Stimulated activated CD8-positive, alpha-beta memory T cell treated with anti-CD3 and anti-CD28 coated beads, Interleukin-7, amount 100 ng/mL, for 48 hours (primary cell): ENCODE results near the gene UNC45B.
A peak's percentile ranks its signal among the peaks of the same experiment; 100 is the strongest.
"Not testable (repeated sequence)": the region's sequence is repeated elsewhere in the genome, so short reads cannot be mapped to it uniquely, and the experiment has no call there.

Source experiments
- DNase-seq, 2 donors: peaks; one replicate each; pipeline ENCODE4 v3.0.0-alpha.2; 2020; ENCODE audit warnings: low read depth in 1 of 2; ENCODE audit errors: extremely low read depth in 1 of 2

Gene UNC45B

GRCh38 chr17:35141681-35142466 is 5.7 kb upstream of the UNC45B start, which contains the start of gene NLE1:
Gene NLE1, minus strand, starts transcription at chr17:35142303. Its CDS starts 28 bp downstream, at chr17:35142275.
- peak; percentile 75 to 76 for DNase-seq

GRCh38 chr17:35142467-35142796 is 5.2 kb upstream of the UNC45B start:
- DNase-seq, result no peak

DNA sequence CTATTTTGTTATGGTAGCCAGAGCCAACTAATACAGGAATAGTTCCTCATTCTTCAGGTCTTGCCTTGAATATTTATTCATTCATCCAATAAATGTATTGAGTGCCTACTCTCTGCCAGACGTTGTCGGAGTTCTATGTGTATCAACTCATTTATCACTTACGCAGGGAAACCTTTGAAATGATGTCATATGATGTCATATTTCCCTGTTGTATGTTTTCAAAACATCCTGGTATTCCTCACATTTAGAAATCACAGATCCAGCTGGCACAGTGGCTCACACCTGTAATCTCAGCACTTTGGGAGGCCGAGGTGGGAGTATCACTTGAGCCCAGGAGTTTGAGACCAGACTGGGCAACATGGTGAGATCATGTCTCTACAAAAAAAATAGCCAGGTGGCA is 2.8 kb upstream of the UNC45B start:
- DNase-seq, result no peak

DNA sequence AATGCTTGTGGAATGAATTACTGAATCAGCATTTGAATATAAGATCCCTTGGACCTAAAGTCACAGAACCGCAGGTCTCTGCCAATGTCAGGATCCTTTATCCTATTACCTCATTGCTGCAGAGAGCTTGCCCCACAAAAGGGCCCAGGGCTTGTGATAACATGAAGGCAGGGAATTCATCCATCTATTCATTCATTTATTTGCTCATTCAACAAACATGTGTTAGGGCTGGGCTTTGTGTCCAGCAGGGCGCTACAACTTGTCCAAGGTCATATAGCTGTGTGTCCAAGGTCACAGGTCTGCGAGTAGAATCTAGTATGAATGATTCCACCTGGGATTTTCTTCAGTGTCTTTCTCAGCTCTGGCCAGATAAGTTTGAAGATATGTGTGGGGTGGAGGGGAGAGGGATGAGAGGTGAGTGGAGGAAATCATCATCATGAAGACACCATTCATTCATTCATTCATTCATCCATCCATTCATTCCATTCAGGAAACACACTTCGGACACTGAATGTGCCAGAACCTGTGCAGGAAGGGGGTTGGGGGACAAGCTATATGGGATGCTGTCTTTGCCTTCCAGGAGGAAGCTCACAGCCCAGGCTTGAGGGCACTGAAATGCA is 1.3 kb upstream of the UNC45B start:
- no peak for DNase-seq

GRCh38 chr17:35148144-35148543 is 527 bp downstream of the UNC45B start:
- no peak for DNase-seq

DNA sequence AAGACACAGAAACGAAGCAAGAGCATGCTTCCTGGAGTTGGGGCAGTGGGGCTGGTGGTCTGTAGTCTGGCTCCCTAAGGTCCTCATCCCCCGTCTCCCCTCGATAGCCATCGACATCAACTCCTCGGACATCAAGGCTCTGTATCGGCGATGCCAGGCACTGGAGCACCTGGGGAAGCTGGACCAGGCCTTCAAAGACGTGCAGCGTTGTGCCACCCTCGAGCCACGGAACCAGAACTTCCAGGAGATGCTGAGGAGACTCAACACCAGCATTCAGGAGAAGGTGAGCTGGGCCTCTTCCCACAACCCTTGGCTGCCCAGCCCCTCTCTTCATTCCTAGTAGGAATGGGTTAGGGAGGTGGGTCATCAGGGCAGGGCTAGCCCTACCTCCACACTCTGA is 2.3 kb downstream of the UNC45B start:
- no peak for DNase-seq

- not testable (repeated sequence) for DNase-seq
These were observed 3.5 kb downstream of the UNC45B start for GRCh38 chr17:35151080-35151479.

DNA sequence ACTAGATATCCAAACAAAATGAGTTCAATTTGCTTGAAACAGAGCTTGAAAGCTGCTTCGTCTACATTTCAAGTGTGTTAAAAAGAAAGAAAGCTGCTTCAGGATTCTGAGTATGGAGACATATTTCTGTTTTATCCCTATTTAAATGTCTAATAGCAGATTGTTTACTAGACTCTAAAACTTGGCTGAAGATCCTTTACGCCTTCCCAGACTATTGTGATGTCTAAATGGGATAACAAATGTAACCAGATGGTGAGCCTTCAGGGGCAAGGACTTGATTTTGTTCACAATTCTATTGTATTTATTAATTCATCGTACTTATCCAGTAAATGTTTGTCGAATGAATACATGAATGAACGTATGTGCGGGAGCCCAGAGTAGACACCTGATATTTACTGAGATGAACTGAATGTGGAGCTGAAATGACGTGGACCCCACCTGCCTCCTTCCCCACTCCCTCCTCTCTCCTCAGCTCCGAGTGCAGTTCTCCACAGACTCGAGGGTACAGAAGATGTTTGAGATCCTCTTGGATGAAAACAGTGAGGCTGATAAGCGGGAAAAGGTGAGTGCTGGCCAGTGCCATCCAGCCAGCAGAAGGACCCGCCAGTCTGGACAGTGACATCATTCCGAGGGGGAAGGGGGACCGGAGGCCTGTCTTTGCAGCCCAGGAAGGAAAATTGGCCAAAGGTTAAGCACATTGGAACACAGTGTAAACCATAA is 5.0 kb downstream of the UNC45B start:
- no peak for DNase-seq

DNA sequence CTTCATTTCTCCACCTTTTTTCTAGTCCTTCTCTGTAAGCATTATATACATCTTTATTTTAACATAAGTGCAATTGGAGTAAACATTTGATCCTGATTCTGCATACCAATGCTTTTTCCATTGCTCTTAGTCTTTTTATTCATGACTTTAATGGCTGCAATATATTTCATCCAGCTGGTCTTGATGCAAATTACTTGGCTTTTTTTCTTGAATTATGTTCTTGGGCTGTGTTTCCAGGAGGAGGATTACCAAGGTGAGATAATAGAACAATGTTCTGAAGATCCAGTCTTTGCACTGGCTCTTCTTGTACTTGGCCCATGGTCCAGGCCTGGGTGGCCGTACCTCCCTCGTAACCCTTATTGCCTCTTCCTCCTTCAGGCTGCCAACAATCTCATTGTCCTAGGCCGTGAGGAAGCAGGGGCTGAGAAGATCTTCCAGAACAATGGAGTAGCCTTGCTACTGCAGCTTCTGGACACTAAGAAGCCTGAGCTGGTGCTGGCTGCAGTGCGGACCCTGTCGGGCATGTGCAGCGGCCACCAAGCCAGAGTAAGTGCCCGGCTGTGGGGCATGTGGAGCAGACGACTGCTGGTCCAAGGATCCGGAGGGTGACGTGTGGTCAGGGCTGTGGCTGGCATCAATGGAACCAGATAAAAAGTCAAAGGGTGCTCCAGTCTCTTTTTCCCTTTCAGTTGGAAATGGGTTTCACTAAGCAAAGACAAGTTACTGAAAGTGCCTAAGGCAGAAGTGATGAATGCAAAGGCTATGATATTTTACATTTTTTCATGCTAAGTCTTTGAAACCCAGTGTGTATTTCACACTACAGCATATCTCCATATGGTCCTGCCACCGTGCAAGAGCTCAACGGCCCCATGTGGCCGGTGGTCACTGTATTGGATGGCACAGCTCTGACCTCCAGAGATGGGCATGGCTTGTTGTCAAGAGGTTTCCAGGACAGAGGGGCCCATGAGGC is 6.9 kb downstream of the UNC45B start:
- DNase-seq, result no peak

- DNase-seq, result no peak
These were observed 7.6 kb downstream of the UNC45B start for GRCh38 chr17:35155246-35155645.

- no peak for DNase-seq
These were observed 12.3 kb downstream of the UNC45B start for GRCh38 chr17:35159940-35160339.

DNA sequence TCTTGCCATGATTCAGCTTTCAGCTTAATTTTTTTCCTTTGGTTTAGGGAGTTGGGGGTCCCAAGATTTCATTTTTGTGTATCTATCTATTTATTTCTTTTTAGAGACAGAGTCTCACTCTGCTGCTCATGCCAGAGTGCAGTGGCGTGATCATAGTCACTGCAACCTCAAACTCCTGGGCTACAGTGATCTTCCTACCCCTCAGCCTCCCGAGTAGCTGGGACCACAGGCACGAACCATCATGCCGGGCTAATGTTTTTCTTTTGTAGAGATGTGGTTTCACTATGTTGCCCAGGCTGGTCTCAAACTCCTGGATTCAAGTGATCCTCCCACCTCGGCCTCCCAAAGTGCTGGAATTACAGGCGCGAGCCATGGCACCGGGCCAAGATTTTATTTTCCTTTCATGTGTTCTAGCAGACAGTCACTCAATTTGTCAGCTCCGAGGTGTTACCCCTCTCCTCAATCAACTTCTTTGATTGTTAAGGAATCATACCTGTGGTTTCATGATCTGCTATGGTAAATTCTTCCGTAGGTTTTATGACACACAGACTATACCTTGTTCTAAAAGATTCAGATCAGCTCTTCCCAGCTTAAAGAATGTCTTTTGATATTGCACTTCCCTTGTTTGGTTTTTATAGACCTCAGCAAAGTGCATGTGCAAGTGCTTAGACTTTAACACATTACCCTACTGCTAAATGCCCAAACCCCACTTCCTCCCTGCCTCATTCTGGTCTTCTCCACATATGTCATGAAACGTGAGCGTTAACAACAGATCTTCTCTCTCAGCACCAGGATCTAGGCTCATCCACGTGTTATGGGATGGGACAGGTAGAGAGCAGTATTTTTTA is 13.0 kb downstream of the UNC45B start:
- DNase-seq, result no peak

DNA sequence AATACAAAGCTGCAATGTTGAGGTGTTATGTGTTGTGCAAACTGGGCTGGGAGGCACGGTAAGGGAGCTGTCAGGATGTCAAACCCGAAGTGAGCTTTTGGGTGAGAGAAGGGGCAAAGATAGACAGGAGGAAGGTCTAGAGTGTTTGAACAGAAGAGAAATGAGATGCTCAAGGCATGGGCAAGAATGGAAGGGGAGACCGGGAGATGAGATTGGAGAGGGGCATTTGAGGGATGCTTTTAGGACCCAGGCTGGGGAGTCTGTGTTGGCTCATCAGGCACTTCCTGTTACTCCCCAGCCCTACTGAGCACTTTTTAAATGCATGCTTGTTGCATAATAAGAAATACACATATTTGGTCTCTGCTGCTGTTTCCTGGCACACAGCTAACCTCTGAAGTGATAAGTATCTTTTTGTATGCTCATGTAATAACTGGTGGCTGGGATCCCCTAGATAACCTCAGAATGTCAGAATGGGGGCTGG is 13.7 kb downstream of the UNC45B start:
- no peak for DNase-seq

DNA sequence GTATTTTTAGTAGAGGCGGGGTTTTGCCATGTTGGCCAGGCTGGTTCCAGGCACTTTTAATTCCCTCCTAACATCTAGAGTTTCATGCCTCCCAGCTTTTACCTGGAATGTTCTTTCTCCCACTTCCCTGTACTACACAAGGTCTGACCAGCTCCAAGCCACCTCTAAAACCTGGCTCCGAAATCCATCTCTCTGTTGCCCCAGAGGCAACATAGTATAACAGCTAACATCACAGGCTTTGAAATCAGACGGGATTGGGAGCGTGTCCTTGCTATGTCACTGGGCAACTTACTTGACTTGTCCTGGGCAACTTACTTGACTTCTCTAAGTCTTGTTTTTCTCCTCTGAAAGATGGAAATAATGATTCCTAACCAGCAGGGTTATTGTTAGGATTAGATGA is 15.1 kb downstream of the UNC45B start:
- DNase-seq, result no peak

DNA sequence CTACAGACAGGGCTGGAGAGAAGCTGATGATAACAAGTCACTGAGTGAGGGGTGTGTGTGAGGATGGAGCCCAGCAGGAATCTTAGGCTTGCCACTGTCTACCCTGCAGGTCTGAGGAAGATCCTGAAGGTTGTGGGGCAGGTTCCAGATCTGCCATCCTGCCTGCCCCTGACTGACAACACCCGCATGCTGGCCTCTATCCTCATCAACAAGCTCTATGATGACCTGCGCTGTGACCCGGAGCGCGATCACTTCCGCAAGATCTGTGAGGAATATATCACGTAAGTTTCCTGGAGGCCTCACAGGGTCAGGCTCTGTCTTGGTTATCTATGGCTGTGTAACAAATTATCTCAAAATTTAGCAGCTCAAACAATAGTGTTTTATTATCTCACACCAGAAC is 16.3 kb downstream of the UNC45B start:
- no peak for DNase-seq

GRCh38 chr17:35164716-35165115 is 17.1 kb downstream of the UNC45B start:
- DNase-seq, result no peak

DNA sequence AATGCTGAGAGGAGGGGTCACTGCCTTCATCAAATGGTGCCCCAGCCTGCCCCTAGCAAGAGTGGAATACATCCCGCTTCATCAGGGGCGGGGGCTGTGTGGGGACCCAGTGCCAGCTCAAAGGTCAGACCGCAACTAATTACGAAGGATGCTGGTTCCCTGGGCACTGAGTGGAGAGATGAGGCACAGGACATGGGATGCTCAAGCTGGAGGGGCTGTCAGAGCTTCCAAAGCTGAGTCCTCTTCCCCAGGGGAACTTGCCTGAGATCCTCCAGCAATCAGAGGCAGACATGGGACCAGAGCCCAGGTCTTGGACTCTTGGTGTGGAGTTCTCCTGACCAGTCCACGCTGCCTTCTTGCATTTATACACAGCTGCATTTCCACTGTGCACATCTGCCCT is 18.9 kb downstream of the UNC45B start:
- no peak for DNase-seq

DNA sequence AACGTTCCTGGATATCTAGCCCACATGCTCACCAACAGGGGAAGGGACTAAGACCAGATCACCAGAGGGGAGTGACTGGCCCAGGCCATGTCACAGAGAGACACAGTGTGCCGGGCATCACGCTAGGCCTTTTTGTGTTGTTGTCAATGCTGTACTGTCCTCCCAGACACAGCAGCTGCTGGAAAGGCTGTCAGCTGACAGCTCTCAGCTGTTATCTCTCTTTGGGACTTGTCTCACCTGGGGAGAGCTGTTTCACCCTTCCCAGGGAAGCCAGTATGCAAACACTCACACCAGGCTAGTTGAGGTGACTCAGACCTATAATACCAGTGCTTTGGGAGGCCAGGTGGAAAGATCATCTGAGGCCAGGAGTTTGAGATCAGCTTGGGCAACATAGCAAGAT is 19.4 kb downstream of the UNC45B start:
- no peak for DNase-seq

DNA sequence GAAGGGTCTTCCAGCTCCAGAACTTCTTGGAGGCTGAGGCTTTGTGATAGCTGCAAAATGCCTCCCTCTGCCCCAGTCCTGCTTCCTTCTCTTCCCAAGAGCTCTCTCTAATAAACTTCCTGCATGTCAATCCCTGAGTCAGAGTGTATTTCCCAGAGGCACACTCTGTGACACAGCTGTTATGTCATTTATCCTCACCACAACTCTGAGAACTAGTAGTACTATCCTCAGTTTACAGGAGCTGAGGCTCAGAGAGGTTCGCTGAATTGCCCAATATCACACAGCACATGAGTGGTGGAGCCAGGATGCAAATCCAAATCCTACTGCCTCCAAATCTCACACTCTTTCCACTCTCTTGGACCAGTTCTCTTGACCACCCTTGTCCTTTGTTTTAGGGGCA is 20.0 kb downstream of the UNC45B start:
- no peak for DNase-seq

GRCh38 chr17:35169835-35170363 is 22.3 kb downstream of the UNC45B start:
- no peak for DNase-seq
